Chondrocyte (in vitro differentiated cells): Measurements from ENCODE around the gene C1orf185. TPM values are rescaled to one million over a fixed set of nuclear protein-coding genes. Genes with fewer than 3 reads are reported as not detected.
"Not testable (repeated sequence)": the region's sequence is repeated elsewhere in the genome, so short reads cannot be mapped to it uniquely, and the experiment has no call there.

Experiments used
- DNase-seq: peaks from one replicate; pipeline ENCODE4 v3.0.0; 2021; ENCODE audit warnings: mixed read lengths, low spot score
- H3K27ac Mint-ChIP-seq: one replicate; pipeline ENCODE4 v1.8.0; 2021; ENCODE audit warnings: mild to moderate bottlenecking, moderate library complexity, mixed read lengths; ENCODE audit not compliant: unreplicated experiment
- H3K27me3 Mint-ChIP-seq: 2 replicates; pipeline ENCODE4 v1.8.0; 2021; ENCODE audit warnings: low read depth, mixed read lengths
- H3K36me3 Mint-ChIP-seq: 2 replicates; pipeline ENCODE4 v1.8.0; 2021; ENCODE audit warnings: low read depth, mixed read lengths
- H3K4me1 Mint-ChIP-seq: 2 replicates; pipeline ENCODE4 v1.8.0; 2021; ENCODE audit warnings: low read depth, mild to moderate bottlenecking, mixed read lengths
- H3K4me3 Mint-ChIP-seq: one replicate; pipeline ENCODE4 v1.8.0; 2021; ENCODE audit warnings: mild to moderate bottlenecking, moderate library complexity, mixed read lengths; ENCODE audit not compliant: unreplicated experiment
- H3K9me3 Mint-ChIP-seq: 2 replicates; pipeline ENCODE4 v1.8.0; 2021; ENCODE audit warnings: low read depth, mixed read lengths
- CTCF ChIP-seq: fragments of 200-600 bp; sonication (generic); IDR thresholded peaks from 2 replicates; pipeline ENCODE4 v1.5.0; 2021; ENCODE audit warnings: antibody characterized with exemption, mild to moderate bottlenecking, moderate library complexity
- total RNA-seq: library from RNA; stranded (reverse); gene quantifications from 3 replicates; pipeline ENCODE4 v1.2.1, GENCODE V29; 2021

C1orf185 gene
- total RNA-seq, 1 donor from 2014 or later, result not detected

DNA sequence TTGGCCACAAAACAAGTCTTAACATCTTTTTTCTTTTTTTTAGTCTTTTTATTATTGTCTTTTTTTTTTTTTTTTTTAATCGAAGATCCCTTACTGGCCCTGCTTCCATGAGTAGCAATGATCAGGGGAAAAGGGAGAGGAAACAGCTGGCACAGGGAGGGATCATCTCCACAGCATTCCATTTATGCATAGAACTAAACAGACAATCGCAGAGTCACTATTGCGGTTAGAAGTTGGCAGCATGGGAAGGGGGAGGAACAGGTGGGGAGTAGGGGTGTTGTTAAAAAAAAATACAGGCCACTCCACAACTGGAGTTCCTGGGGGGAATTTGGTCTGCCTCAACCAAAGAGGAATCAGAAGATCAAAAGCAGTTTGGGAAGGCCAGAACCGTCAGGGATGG is 55.4 kb downstream of the C1orf185 start:
- Mint-ChIP-seq H3K9me3 (peaks cover 10% of the 10 kb centered on the region), H3K36me3 (peaks cover 2% of the 10 kb centered on the region), H3K4me3 (no peak overlapping the region), H3K27ac (no peak overlapping the region), H3K4me1 (no peaks in the 10 kb centered on the region), H3K27me3 (peaks cover 30% of the 10 kb centered on the region)
- DNase-seq, result no peak
- no peak for TF ChIP-seq CTCF

- Mint-ChIP-seq H3K27me3 (peaks cover 32% of the 10 kb centered on the region), H3K9me3 (peaks cover 10% of the 10 kb centered on the region), H3K27ac (no peak overlapping the region), H3K36me3 (peaks cover 2% of the 10 kb centered on the region), H3K4me3 (no peak overlapping the region), H3K4me1 (no peaks in the 10 kb centered on the region)
- DNase-seq, result no peak
- no peak for TF ChIP-seq CTCF
These were observed 56.2 kb downstream of the C1orf185 start for GRCh38 chr1:51158263-51158662.

GRCh38 chr1:51162560-51162959 is 60.5 kb downstream of the C1orf185 start:
- not testable (repeated sequence) for H3K4me3 Mint-ChIP-seq, H3K4me1 Mint-ChIP-seq, H3K27ac Mint-ChIP-seq, H3K9me3 Mint-ChIP-seq, DNase-seq, H3K36me3 Mint-ChIP-seq
- peaks cover 28% of the 10 kb centered on the region for H3K27me3 Mint-ChIP-seq

DNA sequence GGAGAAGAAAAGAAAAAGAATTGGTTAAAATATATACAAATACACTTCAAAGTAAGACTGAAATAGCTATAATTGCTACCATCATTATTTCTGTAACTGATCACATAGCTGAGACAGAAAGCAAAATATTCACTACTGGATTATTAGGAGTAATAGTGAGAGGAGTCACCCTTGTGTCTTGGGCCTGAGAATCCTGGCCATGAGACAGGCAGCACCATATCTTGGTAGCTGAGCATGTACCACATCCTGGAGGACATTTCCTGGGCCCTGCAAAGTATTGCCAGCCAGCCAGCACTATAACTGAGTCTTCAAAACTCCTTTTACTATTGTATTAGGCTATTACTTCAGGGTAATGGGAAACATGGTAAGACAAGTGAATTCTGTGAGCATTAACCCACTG is 63.5 kb downstream of the C1orf185 start:
- Mint-ChIP-seq H3K36me3 (no peaks in the 10 kb centered on the region), H3K4me1 (no peaks in the 10 kb centered on the region), H3K4me3 (no peak overlapping the region), H3K27me3 (peaks cover 15% of the 10 kb centered on the region), H3K9me3 (no peaks in the 10 kb centered on the region), H3K27ac (no peak overlapping the region)
- no peak for TF ChIP-seq CTCF
- DNase-seq, result no peak

DNA sequence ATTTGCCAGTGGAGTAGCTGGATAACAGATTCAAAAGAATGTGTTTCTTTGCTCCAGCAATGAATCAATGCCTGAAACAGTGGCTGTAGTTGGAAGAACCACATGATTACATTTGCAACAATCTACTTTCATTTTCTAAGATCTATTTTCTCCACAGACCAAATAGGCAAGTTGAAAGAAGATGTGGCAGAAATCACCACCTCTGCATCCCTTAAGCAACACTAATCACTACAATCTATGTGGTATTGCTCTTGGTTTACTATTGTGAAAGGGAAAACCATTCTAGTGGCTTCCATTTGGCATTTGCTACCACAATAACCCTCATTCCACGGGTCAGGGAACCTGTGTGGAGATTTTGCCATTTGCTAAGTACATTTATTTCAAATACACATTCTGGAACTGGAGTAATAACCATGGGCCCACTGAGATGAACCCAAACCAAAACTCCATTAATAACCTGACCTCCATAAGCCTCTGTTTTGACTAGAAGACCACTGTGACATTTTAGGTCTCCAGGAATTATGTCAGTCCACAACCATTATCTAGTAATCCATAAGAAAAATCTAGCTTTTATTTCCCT is 66.3 kb downstream of the C1orf185 start:
- no peak overlapping the region for H3K27ac Mint-ChIP-seq
- H3K4me3 Mint-ChIP-seq, result no peak overlapping the region
- peaks cover 13% of the 10 kb centered on the region for H3K27me3 Mint-ChIP-seq
- no peak for DNase-seq
- peaks cover 8% of the 10 kb centered on the region for H3K9me3 Mint-ChIP-seq
- no peaks in the 10 kb centered on the region for H3K36me3 Mint-ChIP-seq
- H3K4me1 Mint-ChIP-seq, result no peaks in the 10 kb centered on the region
- TF ChIP-seq CTCF, result no peak

DNA sequence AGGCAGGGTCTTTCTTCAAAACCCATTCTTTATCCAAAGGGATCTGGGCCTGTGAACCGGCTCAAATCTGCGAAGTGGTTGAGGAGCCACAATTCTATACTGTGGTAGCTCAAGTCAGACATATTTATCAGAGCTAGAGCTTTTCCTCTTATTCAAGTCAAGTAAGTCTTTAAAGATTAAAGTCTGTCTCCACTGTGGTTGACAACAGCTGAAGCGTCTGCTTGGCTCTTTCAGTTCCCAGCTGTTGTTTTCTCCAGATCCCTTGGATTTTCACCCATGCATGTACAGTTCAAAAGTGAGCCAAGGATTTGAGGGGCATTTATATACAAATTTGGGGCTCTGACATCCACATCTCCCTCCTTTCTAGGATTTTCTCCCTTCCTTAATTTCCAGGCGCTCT is 66.9 kb downstream of the C1orf185 start:
- Mint-ChIP-seq H3K36me3 (no peaks in the 10 kb centered on the region), H3K27ac (no peak overlapping the region), H3K4me1 (no peaks in the 10 kb centered on the region), H3K27me3 (peaks cover 15% of the 10 kb centered on the region), H3K9me3 (peaks cover 8% of the 10 kb centered on the region), H3K4me3 (no peak overlapping the region)
- no peak for TF ChIP-seq CTCF
- DNase-seq, result no peak
